GM18498 (cell line): Measurements from ENCODE around the gene MAP7.
"Not testable (repeated sequence)": the region's sequence is repeated elsewhere in the genome, so short reads cannot be mapped to it uniquely, and the experiment has no call there.

Source experiments
- ATAC-seq: cut with Tn5 transposase; IDR thresholded peaks from one replicate; pipeline ENCODE4 v1.9.1; 2021; ENCODE audit warnings: mild to moderate bottlenecking, moderate library complexity; ENCODE audit not compliant: unreplicated experiment

Gene MAP7

DNA sequence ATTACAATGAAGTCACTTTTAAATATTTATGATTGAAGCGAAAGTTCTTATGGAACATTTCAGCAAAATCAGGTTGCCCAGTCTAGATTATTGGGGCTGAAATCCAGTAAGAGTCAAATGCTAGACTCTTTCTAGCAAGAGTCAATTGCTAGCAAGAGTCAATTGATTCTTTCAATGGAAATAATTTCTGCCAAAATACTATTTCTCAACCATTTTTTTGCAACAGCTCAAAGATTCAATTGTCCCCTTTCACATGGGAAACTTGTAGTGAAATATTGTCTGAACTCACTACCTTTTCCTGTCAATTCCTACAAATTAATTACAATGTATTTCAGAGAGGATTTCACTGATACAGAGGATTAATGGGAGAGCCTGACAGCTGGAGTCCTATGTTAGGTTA lies 78.3 kb downstream of the MAP7 start:
- no peak for ATAC-seq

DNA sequence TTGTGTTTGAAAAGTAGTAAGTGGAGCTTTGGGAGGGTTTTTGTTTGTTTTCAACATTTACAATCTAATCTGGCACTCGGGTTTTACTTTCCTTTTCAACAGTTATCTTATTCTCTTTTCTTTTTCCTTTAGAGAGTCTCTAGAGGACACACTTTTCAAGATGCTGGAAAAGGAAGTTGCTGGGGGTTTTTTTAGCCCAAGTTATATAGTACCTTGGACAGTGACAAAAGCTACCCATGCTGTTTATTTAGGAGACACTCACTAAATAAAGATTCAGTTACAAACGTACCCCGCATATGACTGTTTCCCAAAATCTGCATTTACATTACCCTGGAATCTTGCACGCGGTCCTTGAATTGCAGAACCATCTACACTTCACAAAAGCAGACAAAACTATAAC lies 78.8 kb downstream of the MAP7 start:
- no peak for ATAC-seq

DNA sequence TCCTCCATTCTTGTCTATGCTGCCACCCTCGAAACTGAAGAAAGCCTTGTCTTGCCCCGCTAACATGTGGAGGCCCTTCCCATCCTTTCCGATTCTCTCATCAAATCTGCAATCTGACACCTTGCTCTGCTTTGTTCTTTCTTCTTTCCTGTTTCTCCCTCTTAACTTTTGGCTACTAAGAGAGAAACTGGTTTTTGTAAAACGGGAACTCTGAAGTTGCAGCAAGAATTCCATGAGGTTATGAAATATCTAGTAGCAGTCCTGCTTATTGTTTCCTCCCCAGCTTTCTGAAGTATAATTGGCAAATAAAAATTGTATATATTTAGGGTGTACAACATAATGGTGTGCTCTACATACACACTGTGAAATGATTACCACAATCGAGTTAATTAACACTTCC lies 80.2 kb downstream of the MAP7 start:
- no peak for ATAC-seq

DNA sequence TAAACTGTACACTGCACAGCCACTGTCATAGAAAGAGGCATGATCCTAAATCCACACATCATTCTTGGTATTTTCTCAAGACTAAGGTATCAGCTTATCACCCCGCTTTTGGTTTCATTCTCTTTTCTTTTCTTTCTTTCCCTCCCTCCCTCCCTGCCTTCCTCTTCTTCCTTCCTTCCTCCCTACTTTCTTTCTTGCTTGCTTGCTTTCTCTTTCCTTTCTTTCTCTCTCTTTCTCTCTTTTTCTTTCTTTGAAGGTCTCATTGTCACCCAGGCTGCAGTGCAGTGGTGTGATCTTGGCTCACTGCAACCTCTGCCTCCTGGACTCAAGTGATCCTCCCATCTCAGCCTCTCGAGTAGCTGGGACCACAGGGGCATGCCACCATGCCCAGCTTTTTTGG lies 81.1 kb downstream of the MAP7 start:
- ATAC-seq: no peak

DNA sequence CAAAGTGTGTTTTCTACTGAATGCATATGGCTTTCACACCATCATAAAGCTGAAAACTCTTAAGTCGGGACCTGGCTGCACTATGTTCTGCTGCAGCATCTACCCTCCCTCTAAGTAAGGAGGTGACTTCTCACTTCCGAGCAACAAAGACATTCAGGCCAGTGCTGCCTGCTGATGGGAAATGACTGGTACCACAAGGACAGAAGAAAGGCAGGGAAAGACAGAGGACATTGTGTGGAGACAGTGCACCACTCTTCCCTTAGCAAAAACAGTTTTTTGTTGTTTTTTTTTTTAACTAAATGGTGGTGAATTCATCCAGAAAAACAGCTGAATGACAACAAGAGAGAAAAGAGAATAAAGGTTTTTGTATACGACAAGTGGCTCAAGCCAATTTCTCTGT lies 81.5 kb downstream of the MAP7 start:
- no peak for ATAC-seq

DNA sequence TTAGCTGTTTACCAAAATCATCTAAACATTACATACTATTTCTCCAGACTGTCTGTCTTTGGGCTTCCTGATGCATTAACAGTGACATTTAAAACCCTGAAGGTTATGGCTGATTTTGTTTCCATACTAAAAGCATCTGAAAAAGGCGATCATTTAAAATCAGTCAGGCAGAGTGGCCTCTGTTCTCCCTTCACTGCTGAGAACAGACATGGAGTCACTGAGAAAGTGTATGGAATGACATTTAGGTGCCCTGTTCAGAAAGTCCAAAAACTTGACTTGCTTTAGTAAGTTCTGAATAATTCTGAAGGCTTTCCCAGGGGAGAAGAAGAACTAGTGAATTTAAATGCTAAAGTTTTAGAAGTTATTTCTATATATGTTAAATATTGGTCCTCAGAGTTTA lies 83.0 kb downstream of the MAP7 start:
- no peak for ATAC-seq

DNA sequence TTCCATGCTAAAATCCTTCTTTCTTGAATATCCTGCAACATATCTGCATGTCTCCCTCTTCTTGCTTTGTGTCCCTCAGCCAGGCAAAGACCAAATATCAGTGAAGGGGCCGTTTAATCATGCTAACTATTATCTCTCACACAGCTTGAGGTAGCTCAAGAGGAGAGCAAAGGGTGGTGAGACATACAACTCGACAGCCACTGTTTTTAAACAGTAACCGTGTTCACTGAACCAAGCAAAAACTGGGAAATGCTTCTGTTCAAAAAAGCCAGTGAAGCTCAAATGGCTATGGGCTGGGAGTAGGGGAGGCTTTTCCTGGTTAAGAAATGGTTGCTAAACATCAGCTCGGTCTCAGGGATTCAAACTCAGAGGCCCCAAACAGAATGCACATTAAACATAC lies 83.4 kb downstream of the MAP7 start:
- no peak for ATAC-seq

DNA sequence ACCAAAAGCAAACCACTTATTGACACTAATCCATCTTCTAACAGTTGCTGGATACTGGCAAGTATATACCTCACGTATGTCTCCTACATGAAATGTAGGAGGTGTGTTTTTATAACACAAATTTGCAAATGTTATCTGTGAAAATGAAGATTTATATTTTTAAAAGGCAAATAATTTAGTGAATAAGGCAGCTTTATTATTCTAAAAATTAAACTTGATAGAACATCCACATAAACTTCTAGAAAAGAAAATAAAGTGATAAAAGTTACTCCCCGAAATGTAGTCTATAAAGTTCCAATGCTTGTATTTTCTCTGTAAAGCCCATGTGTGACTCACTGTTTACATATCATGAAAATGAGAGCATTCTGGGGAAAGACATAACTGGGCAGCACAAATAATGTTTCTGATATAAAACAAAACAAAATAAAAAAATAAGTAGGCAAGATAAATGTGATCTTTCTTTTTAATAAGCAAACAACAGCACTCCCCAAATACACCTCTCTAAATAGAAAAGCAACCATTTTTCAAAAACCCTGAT lies 84.4 kb downstream of the MAP7 start:
- ATAC-seq: no peak

DNA sequence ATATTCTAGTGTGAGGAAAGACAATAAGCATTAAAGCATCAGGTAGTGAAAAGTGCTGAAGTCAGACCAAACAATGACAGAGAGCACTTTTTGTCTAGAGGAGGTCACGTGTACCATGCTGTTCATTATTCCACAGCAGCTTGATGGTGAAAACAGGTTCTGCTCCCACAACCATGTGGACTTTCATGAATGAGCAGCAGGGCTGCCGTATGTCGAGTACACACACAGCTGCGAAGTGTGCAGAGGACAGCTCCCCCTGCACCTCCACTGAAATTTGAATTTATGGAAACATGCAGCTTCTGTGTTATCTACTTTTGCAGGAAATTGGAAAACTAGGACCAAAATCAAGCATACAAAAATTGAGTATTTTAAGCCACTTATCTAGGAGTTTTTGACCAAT lies 85.3 kb downstream of the MAP7 start:
- ATAC-seq: no peak

DNA sequence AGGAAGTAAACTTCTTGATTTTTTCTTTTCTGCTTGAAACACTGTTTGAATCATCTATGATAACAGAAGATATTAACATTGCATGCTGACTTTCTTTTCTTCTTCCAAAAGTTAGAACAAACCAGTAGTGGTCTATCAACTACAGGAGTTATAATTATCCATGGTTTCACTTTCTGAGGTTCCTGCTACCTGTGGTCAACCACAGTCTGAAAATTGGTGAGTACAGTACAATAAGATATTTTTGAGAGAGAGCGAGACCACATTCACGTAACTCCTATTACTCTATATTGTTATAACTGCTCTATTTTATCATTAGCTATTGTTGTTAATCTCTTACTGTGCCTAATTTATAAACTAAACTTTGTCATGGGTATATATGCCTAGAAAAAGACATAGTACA lies 86.1 kb downstream of the MAP7 start:
- ATAC-seq: peak; percentile 53

DNA sequence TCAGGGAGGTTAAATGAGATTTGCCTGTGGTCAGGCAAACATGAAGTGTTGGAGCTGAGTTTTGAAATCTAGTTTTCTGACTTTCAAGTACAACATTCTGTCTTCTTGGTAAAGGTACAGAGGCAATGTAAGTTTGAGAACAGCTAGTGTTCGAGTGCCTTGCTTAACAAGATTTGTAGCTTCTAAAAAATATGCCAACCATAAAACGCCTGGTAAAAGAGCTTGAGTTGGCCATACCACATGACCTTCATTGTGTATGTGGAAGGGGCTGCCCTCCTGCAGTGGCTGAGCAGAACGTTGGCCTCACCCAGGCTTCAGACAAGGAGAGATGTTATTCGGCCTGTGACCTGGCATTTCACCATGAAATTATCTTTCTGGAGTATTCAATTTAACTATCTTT lies 86.5 kb downstream of the MAP7 start:
- ATAC-seq: no peak

DNA sequence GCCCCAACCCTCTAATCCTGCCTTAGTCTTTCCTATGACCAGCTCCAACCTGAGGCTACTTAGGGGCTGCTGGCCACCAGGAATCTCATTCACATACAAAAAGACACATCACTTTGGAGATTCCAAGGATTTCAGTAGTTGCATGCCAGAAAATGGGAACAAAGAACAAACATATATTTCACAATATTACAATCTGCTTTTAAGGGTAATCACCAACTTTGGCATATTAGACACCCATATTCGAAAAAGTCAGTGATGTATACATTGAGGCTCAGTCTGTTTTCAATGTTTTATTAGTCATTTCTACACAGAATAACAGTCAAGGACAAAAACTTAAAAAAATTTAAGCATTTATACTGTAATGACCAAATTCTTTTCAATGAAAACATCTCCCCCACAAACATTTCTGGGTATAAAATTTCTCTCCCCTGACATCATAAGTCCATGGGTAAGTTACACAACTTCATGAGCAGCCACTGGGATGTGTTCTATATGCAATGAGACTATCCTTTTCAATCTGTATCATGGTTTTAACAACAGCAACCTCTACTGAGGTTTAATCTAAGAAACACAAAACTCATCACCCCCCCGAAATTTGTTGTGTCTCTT lies 103.5 kb downstream of the MAP7 start:
- ATAC-seq: no peak

DNA sequence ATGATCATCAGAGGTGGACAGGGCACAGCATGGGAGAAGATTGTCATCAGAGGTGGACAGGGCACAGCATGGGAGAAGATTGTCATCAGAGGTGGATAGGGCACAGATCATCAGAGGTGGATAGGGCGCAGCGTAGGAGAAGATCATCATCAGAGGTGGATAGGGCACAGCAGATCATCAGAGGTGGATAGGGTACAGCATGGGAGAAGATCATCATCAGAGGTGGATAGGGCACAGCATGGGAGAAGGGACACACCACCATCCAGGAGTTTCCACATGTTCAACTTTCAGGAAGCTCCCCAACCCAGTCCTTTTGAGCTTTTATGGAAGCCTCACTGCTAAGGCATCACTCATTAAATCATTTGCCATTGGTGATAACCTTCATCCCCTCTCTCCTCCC lies 104.1 kb downstream of the MAP7 start:
- ATAC-seq: no peak

DNA sequence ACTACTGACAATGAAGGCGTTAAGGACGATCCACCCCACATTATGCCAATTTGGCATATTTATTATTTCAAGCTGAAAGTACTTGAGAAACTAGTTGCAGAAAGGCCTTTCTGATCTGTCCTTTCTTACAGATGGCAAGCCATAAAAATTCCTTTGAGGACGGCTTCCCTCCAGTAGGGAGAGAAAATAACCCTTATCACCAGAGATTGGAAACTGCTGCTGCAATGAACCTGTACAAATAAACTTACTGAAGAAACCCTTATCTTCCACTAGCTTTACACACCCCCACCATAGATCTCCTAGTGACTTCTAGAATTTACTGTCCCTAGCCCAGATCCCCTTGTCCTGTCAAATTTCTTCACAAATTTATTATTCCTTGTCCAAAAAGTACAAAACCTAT lies 105.2 kb downstream of the MAP7 start:
- no peak for ATAC-seq

DNA sequence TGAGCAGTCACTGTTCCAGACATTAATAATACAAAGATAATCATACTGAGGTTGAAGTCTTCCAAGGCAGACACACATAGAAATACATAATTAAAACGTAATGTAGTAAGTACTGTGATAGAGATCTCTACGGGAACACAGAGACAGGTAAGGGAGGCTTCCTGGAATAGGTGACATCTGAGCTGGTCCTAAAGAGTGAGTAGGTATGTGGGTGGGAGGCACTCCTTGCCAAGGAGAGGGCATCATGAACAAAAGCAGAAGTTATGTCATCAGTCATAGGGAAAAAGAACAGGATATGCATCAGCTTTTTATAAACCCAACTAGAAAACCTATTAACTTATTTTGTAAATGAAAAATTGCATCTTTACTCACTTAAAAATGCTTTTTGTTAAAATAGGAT lies 110.0 kb downstream of the MAP7 start:
- no peak for ATAC-seq

DNA sequence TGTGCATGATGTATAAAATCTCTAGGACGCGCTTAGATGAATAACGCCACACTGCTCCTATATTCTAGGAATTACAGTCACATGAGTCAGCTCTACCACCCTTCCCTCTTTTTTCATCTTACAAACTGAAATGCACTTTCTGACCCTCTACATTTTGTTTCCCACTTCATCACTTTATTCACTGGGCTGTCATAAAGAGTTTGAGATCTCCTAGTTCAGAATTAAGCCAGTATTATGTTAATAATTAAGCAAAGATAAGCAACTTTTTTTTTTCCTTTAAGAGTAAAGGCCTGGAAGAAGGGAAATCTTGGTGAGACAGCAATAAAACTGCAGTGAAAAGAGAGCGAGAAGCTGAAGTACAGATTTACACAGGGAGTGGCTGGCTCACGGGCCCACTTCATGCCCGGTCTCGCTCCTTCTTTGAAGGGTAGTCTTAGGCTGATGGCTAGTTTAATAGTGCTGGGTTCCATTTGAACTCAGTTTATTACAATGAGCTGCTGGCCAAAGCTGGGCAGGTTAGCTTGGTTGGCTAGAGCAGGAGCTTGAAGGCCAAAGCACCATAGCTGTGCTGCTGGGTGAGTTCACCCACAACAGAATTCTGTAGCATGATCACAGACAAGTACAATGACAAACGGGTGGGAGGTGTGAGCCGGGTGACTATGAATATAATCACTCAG lies 110.6 kb downstream of the MAP7 start:
- no peak for ATAC-seq

DNA sequence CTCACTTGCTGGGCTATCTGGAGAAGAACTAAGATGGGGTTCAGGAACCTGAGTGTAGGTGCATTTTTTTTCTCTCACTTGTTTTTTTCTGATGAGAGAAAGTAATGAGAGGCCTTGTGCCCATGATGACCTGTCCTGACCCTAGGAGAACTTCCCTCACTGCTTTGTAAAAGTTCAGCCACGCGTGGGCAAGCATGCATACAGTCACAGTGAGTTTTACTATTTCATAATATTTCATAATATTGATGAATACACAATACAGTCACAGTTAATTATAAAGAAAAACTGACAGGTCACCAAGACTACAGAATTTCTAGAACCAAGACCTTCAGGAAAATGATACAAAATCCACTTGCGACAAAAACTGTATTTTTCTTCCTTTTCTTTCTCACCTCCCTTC lies 111.8 kb downstream of the MAP7 start:
- ATAC-seq: no peak

DNA sequence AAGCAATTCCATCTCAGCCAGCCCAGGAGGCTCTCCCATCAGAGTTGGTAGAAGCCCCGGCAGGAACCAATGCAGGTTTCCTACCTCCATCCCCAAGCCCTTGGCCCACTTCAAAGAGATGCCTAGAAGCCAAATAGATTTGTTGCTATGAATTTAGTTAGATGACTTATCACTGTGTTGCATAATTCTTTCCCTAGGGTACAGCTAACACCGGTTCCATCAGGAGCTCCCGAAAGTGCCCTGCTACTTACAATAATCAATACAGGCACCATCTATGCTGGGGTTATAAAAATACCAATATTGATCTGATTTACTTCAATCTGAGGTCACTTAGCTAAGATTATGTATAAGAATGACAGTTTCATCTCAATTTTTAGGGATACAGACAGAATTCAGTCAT lies 113.0 kb downstream of the MAP7 start:
- no peak for ATAC-seq

DNA sequence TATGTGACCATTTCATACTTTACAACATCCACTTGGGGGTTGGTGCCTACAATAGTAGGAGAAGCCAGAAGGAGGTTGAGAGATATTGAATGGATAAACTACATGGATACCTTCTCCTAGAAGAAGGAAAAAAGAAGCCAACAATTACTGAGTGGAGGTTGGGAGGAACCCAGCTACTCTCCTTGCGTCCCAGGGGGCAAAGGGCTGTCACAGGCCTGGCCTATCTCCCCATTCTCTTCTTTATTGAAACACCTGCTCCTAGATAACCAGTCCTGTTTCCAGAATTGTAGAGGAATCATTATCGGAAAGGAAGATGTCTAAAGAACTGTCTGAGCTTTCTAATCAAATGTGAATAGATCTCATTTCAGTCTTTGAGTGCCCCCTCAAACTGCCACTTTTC lies 115.1 kb downstream of the MAP7 start:
- ATAC-seq: no peak

DNA sequence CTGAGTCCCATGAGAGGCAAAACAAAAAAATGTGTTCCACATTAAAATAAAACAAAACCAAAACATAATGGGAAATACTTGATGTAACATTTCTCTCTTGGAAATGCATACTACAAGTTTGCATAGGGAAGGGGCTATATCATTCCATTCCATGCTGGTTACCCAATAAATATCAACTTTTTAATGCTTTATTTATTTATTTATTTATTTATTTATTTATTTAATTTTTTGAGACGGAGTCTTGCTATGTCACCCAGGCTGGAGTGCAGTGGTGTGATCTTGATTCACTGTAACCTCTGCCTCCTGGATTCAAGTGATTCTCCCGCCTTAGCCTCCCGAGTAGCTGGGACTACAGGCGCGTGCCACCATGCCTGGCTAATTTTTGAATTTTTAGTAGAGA lies 118.9 kb downstream of the MAP7 start:
- ATAC-seq: not testable (repeated sequence)

DNA sequence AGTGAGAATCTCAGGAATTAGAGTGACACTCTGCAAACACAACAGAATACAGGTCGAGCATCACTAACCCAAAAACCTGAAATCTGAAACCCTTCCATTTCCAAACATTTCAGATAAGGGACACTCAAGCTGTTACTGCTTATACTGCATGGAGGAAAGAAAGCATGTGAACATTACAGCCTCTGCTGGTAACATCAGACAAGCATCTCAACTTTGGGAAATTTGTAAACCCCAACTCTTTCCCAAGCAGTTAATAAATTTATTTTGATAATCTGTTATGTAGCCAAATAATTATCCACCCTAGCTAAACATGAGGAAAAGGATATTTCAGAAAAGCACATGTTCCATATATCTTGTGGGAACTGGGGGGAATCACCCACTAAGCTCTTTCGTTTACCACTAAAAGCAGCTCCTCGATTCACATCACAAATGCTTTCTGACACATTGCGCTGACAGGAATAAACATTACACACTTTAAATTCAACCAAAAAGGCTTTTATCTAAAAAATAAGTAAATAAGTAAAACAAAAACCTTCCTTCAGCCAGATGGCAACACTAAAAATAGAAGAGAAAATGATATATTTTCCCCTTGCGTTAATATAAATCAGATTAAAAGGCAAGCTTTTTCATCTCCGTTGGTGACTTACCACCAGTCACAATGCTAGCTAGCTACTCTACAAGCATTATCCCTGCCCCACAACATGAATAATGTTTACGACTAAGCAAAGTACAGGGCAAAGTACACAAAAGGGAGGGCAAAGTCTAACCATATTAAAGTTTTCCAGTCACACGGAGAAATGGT lies 120.8 kb downstream of the MAP7 start:
- ATAC-seq: no peak

DNA sequence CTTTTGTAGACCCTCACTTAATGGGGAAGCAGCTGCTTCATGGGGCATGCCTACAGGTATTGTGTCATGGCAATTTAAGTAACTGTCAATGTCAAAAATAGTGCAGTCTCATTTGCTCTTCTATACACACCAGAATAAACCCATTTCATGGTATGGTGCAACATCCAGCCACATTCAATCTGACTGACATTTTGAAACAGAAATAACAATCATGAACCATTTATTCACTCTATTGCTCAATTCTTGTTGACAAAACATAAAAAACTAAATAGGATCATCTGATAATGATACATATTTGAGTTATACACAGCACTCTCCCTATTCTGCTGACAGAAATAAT lies 122.9 kb downstream of the MAP7 start:
- no peak for ATAC-seq
